ENCODE data around the gene UBA6. TPM values are rescaled to one million over a fixed set of nuclear protein-coding genes. Genes with fewer than 3 reads are reported as not detected.
"Not testable (repeated sequence)": the region's sequence is repeated elsewhere in the genome, so short reads cannot be mapped to it uniquely, and the experiment has no call there.

The UBA6 gene
- total RNA-seq, 4 donors from 2014 or later, result 49.2 to 82.6 (median 77.5) TPM

DNA sequence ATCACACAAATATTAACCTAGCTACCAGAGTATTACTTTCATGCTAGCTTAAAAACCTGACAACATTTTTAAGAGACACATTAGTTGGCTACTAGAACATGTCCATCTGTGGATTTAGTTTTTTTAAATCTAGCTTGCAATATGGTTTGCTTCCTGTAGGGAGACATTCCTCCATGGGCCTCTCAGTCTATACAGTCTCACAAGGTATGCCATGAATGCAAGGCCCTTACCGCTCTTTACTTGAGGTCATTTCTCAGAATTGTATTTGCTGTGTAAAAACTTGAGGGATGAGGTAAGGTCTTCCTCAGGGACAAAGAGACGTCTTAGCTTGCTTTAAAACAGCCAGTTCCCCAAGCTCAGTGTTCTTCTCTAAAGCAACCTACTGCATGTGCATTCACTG, 26.9 kb downstream of the UBA6 start:
- TF ChIP-seq, protein P1, sequence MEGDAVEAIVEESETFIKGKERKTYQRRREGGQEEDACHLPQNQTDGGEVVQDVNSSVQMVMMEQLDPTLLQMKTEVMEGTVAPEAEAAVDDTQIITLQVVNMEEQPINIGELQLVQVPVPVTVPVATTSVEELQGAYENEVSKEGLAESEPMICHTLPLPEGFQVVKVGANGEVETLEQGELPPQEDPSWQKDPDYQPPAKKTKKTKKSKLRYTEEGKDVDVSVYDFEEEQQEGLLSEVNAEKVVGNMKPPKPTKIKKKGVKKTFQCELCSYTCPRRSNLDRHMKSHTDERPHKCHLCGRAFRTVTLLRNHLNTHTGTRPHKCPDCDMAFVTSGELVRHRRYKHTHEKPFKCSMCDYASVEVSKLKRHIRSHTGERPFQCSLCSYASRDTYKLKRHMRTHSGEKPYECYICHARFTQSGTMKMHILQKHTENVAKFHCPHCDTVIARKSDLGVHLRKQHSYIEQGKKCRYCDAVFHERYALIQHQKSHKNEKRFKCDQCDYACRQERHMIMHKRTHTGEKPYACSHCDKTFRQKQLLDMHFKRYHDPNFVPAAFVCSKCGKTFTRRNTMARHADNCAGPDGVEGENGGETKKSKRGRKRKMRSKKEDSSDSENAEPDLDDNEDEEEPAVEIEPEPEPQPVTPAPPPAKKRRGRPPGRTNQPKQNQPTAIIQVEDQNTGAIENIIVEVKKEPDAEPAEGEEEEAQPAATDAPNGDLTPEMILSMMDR (IDR thresholded peaks at IDR 0.05), result no peak
- ATAC-seq (ENCODE audit: low FRiP score), result no peak
- no peak for DNase-seq (ENCODE audit: low spot score)

GRCh38 chr4:67668315-67668714, 32.6 kb downstream of the UBA6 start:
- ATAC-seq (ENCODE audit: low FRiP score) (no peak), DNase-seq (ENCODE audit: low spot score) (no peak)
- TF ChIP-seq, protein P1 (IDR thresholded peaks at IDR 0.05), result no peak

- TF ChIP-seq, protein P1 (IDR thresholded peaks at IDR 0.05), result no peak
- ATAC-seq (ENCODE audit: low FRiP score) (no peak), DNase-seq (ENCODE audit: low spot score) (no peak)
Observed at GRCh38 chr4:67660418-67660817, 40.5 kb downstream of the UBA6 start.

DNA sequence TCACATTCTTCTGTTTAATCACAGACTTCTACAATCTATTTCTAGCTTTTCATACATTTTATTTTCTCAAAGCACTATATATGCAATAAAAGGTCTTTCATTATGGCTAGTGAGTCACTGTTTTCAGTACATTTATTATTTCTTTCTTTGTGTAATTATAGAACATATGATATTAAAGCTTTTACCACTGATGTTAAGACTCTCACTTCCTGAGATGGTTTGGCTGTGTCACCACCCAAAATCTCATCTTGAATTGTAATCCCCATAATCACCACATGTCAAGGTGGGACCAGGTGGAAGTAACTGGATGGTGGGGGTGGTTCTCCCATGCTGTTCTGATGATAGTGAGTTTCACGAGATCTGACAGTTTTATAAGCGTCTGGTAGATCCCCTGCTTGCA, 41.9 kb downstream of the UBA6 start:
- ATAC-seq (ENCODE audit: low FRiP score) (no peak), DNase-seq (ENCODE audit: low spot score) (no peak)
- TF ChIP-seq, protein P1 (IDR thresholded peaks at IDR 0.05), result no peak

- no peak for DNase-seq (ENCODE audit: low spot score)
- ATAC-seq (ENCODE audit: low FRiP score), result no peak
- TF ChIP-seq, protein P1 (IDR thresholded peaks at IDR 0.05), result no peak
Observed at GRCh38 chr4:67658302-67658701, 42.7 kb downstream of the UBA6 start.

- DNase-seq (ENCODE audit: low spot score) (no peak), ATAC-seq (ENCODE audit: low FRiP score) (no peak)
- TF ChIP-seq, protein P1 (IDR thresholded peaks at IDR 0.05), result no peak
Observed at GRCh38 chr4:67651536-67651935, 49.4 kb downstream of the UBA6 start.

DNA sequence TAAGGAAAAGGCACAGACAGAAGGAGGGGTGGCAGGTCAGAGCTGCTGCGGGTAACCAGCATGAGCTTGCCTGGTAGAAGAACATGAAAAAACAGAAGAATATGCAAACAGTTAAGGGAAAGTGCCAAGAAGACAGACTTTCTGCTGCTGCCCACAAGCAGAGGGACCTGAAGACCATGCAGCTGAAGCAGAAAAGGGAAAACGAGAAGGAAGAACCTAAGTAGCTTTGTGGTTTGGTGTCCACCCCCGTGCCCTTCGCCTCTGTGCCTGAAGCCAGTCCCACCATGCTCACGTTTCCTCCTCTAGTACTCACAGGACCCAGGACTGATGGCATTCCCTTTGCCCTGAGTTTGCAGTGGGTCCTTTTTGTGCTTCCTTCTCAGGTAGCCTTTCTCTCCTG, 62.8 kb downstream of the UBA6 start:
- no peak for ATAC-seq (ENCODE audit: low FRiP score)
- TF ChIP-seq, protein P1 (IDR thresholded peaks at IDR 0.05), result no peak
- no peak for DNase-seq (ENCODE audit: low spot score)

DNA sequence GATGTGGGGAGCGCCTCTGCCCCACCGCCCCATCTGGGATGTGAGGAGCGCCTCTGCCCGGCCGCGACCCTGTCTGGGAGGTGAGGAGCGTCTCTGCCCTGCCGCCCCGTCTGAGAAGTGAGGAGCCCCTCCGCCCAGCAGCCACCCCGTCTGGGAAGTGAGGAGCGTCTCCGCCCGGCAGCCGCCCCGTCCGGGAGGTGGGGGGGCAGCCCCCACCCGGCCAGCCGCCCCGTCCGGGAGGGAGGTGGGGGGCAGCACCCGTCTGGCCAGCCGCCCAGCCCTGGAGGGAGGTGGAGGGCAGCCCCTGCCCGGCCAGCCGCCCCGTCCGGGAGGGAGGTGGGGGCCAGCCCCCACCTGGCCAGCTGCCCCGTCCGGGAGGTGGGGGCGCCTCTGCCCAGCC, 64.0 kb downstream of the UBA6 start:
- DNase-seq (ENCODE audit: low spot score), result not testable (repeated sequence)

More for the DNA sequence above, 64.0 kb downstream of the UBA6 start:
- ATAC-seq (ENCODE audit: low FRiP score), result not testable (repeated sequence)
